Measurements from ENCODE around the gene KANSL1L. TPM values are rescaled to one million over a fixed set of nuclear protein-coding genes. Genes with fewer than 3 reads are reported as not detected.
"Not testable (repeated sequence)": the region's sequence is repeated elsewhere in the genome, so short reads cannot be mapped to it uniquely, and the experiment has no call there.

Gene KANSL1L
- total RNA-seq, 1 experiment from 2014 or later = 54.0 TPM

- peaks cover 30% of the 10 kb centered on the region for H3K9me3 Mint-ChIP-seq (ENCODE audit: low read depth, unreplicated experiment)
- H3K27ac Mint-ChIP-seq (ENCODE audit: unreplicated experiment); H3K4me1 Mint-ChIP-seq (ENCODE audit: low read depth, unreplicated experiment); H3K36me3 Mint-ChIP-seq (ENCODE audit: insufficient read depth, unreplicated experiment); BruUV-seq (replicated peaks); H3K27me3 Mint-ChIP-seq (ENCODE audit: unreplicated experiment); intact Hi-C loops (cut with micrococcal nuclease; ENCODE audit: unreplicated experiment); DNase-seq; H3K4me3 Mint-ChIP-seq (ENCODE audit: low read depth, unreplicated experiment): not testable (repeated sequence)
- CTCF ChIA-PET = interaction anchor here (0.6 kb wide), 2 partner anchors 223 to 380 kb away, joined by 3 to 4 read pairs; no protein-coding TSS in a partner anchor
Observed at GRCh38 chr2:210181033-210181605, 9.9 kb upstream of the KANSL1L start.

GRCh38 chr2:210180477-210180876 lies 9.3 kb upstream of the KANSL1L start:
- Mint-ChIP-seq H3K27ac (ENCODE audit: unreplicated experiment) (no peak overlapping the region), H3K36me3 (ENCODE audit: insufficient read depth, unreplicated experiment) (peaks cover 4% of the 10 kb centered on the region), H3K4me1 (ENCODE audit: low read depth, unreplicated experiment) (no peaks in the 10 kb centered on the region), H3K27me3 (ENCODE audit: unreplicated experiment) (no peaks in the 10 kb centered on the region), H3K9me3 (ENCODE audit: low read depth, unreplicated experiment) (peaks cover 30% of the 10 kb centered on the region), H3K4me3 (ENCODE audit: low read depth, unreplicated experiment) (no peak overlapping the region)
- no TSS peak for BruUV-seq (replicated peaks)
- no peak for DNase-seq
- intact Hi-C loops (cut with micrococcal nuclease; ENCODE audit: unreplicated experiment) = no loop called here
- TF ChIP-seq, protein P1, sequence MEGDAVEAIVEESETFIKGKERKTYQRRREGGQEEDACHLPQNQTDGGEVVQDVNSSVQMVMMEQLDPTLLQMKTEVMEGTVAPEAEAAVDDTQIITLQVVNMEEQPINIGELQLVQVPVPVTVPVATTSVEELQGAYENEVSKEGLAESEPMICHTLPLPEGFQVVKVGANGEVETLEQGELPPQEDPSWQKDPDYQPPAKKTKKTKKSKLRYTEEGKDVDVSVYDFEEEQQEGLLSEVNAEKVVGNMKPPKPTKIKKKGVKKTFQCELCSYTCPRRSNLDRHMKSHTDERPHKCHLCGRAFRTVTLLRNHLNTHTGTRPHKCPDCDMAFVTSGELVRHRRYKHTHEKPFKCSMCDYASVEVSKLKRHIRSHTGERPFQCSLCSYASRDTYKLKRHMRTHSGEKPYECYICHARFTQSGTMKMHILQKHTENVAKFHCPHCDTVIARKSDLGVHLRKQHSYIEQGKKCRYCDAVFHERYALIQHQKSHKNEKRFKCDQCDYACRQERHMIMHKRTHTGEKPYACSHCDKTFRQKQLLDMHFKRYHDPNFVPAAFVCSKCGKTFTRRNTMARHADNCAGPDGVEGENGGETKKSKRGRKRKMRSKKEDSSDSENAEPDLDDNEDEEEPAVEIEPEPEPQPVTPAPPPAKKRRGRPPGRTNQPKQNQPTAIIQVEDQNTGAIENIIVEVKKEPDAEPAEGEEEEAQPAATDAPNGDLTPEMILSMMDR (IDR thresholded peaks at IDR 0.05; ENCODE audit: unreplicated experiment) = no peak
- CTCF ChIA-PET = interaction anchor here (0.6 kb wide), 1 partner anchor 224 kb away, joined by 4 read pairs; no protein-coding TSS in a partner anchor

GRCh38 chr2:210179351-210179990 lies 8.3 kb upstream of the KANSL1L start:
- TF ChIP-seq, protein P1 (IDR thresholded peaks at IDR 0.05; ENCODE audit: unreplicated experiment) = no peak
- no peak overlapping the region for H3K4me3 Mint-ChIP-seq (ENCODE audit: low read depth, unreplicated experiment)
- DNase-seq = no peak
- CTCF ChIA-PET = no interaction called here
- H3K36me3 Mint-ChIP-seq (ENCODE audit: insufficient read depth, unreplicated experiment) = no peaks in the 10 kb centered on the region
- H3K9me3 Mint-ChIP-seq (ENCODE audit: low read depth, unreplicated experiment) = peaks cover 26% of the 10 kb centered on the region
- no peak overlapping the region for H3K27ac Mint-ChIP-seq (ENCODE audit: unreplicated experiment)
- intact Hi-C loops (cut with micrococcal nuclease; ENCODE audit: unreplicated experiment) = no loop called here
- H3K27me3 Mint-ChIP-seq (ENCODE audit: unreplicated experiment) = no peaks in the 10 kb centered on the region
- BruUV-seq (replicated peaks) = no TSS peak
- no peaks in the 10 kb centered on the region for H3K4me1 Mint-ChIP-seq (ENCODE audit: low read depth, unreplicated experiment)

DNA sequence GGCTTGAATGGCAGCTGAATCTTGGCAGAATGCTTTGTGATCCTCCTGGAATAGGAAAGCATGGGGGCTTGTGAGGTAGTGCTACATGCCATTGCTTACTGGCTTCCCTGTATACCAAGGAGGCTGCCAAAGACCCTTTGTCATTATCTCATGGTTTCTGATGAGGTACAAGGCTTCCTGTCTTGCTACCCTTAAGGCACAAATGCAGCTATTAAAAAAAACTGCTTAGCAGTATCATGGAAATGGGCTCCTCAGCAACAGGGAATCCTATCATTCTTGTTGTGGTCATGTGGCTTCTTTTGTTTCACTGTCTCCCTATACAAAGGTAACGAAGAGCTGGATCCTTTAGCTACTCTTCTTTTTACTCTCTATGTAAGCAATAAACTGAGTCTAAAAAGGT lies 6.6 kb upstream of the KANSL1L start:
- TF ChIP-seq, protein P1 (IDR thresholded peaks at IDR 0.05; ENCODE audit: unreplicated experiment) = no peak
- Mint-ChIP-seq H3K27ac (ENCODE audit: unreplicated experiment) (no peak overlapping the region), H3K36me3 (ENCODE audit: insufficient read depth, unreplicated experiment) (peaks cover 5% of the 10 kb centered on the region), H3K4me1 (ENCODE audit: low read depth, unreplicated experiment) (peaks cover 4% of the 10 kb centered on the region), H3K4me3 (ENCODE audit: low read depth, unreplicated experiment) (no peak overlapping the region), H3K27me3 (ENCODE audit: unreplicated experiment) (no peaks in the 10 kb centered on the region), H3K9me3 (ENCODE audit: low read depth, unreplicated experiment) (peaks cover 17% of the 10 kb centered on the region)
- DNase-seq = no peak
- CTCF ChIA-PET = no interaction called here
- intact Hi-C loops (cut with micrococcal nuclease; ENCODE audit: unreplicated experiment) = no loop called here
- no TSS peak for BruUV-seq (replicated peaks)

- intact Hi-C loops (cut with micrococcal nuclease; ENCODE audit: unreplicated experiment); BruUV-seq (replicated peaks); H3K4me3 Mint-ChIP-seq (ENCODE audit: low read depth, unreplicated experiment); H3K27ac Mint-ChIP-seq (ENCODE audit: unreplicated experiment); H3K27me3 Mint-ChIP-seq (ENCODE audit: unreplicated experiment); DNase-seq; H3K4me1 Mint-ChIP-seq (ENCODE audit: low read depth, unreplicated experiment): not testable (repeated sequence)
- CTCF ChIA-PET = interaction anchor here (0.6 to 1.5 kb wide), 3 partner anchors 8 to 123 kb away, joined by 3 read pairs; no protein-coding TSS in a partner anchor
- Mint-ChIP-seq H3K36me3 (ENCODE audit: insufficient read depth, unreplicated experiment) (peaks cover 11% of the 10 kb centered on the region), H3K9me3 (ENCODE audit: low read depth, unreplicated experiment) (peaks cover 12% of the 10 kb centered on the region)
Observed at GRCh38 chr2:210177115-210177514, 5.9 kb upstream of the KANSL1L start.
